Spleen (tissue), 11 donors: ENCODE measurements around the gene SETBP1. TPM values are rescaled to one million over a fixed set of nuclear protein-coding genes. Genes with fewer than 3 reads are reported as not detected.

Source experiments
- DNase-seq: peaks from one replicate; pipeline ENCODE4 v3.0.0-alpha.2; 2020
- H3K27ac ChIP-seq, 8 donors: fragments of 200-600 bp; sonication (generic) in 7 of 8; 1 replicate in 4 of 8; 2 replicates in 4 of 8; pipeline versions ENCODE4 v1.5.0 to v1.8.0; 2016 to 2021; ENCODE audit warnings: inconsistent platforms in 4 of 8, mild to moderate bottlenecking in 4 of 8, moderate library complexity in 1 of 8
- H3K27me3 ChIP-seq, 7 donors: fragments of 200-600 bp; sonication (generic) in 6 of 7; replicated peaks in 1 of 7; 1 replicate in 4 of 7; 2 replicates in 3 of 7; pipeline versions ENCODE4 v1.5.0 to v1.8.0; 2016 to 2021; ENCODE audit warnings: inconsistent platforms in 3 of 7, mild to moderate bottlenecking in 1 of 7
- H3K36me3 ChIP-seq, 6 donors: fragments of 200-600 bp; sonication (generic) in 5 of 6; 1 replicate in 4 of 6; 2 replicates in 2 of 6; pipeline versions ENCODE4 v1.5.0 to v1.8.0; 2016 to 2021; ENCODE audit warnings: inconsistent platforms in 2 of 6
- H3K4me1 ChIP-seq, 6 donors: fragments of 200-600 bp; sonication (generic) in 5 of 6; 1 replicate in 3 of 6; 2 replicates in 3 of 6; pipeline versions ENCODE4 v1.5.0 to v1.8.0; 2016 to 2021; ENCODE audit warnings: inconsistent platforms in 3 of 6
- H3K4me3 ChIP-seq, 8 donors: fragments of 200-600 bp; sonication (generic) in 7 of 8; 1 replicate in 4 of 8; 2 replicates in 4 of 8; pipeline versions ENCODE4 v1.5.0 to v1.8.0; 2016 to 2021; ENCODE audit warnings: inconsistent platforms in 4 of 8, mild to moderate bottlenecking in 4 of 8, moderate library complexity in 2 of 8
- H3K9me3 ChIP-seq, 8 donors: fragments of 200-600 bp; sonication (generic) in 7 of 8; 1 replicate in 4 of 8; 2 replicates in 4 of 8; pipeline versions ENCODE4 v1.5.0 to v1.8.0; 2016 to 2021; ENCODE audit warnings: inconsistent platforms in 4 of 8
- CTCF ChIP-seq, 11 experiments: fragments of 200-600 bp in 7 of 11; fragments of 450-650 bp in 4 of 11; sonication (generic) in 4 of 11; IDR thresholded peaks in 8 of 11; conservative IDR thresholded peaks in 3 of 11; 1 replicate in 7 of 11; 2 replicates in 4 of 11; pipeline versions ENCODE4 v1.4.0 to v1.8.0; 2016 to 2021; ENCODE audit warnings: antibody characterized with exemption in 11 of 11, inconsistent platforms in 4 of 11, mild to moderate bottlenecking in 1 of 11
- POLR2A ChIP-seq, 3 donors: fragments of 450-650 bp; IDR thresholded peaks; one replicate each; pipeline ENCODE4 v1.5.1; 2017; ENCODE audit warnings: antibody characterized with exemption in 3 of 3, mild to moderate bottlenecking in 1 of 3
- POLR2AphosphoS5 ChIP-seq, 3 donors: sonication (generic); formaldehyde crosslinking; IDR thresholded peaks; one replicate each; pipeline ENCODE4 v1.5.1; 2017; ENCODE audit warnings: antibody characterized with exemption in 3 of 3
- WGBS, 5 donors: extraction: QIAGEN DNeasy Blood & Tissue Kit in 3 of 5; methylation state at CpG; one replicate each; pipeline versions ENCODE4 v1.1.5 to v1.1.7; 2013 to 2018; 5-methylcytosine and 5-hydroxymethylcytosine counted together
- intact Hi-C: fragments of 100-400 bp; cut with DNase I; formaldehyde crosslinking; loops from one replicate; pipeline ENCODE4 v1.15.0; 2023; ENCODE audit warnings: low total_unique reads
- polyA plus RNA-seq, 3 donors: library from polyadenylated mRNA; stranded (reverse); fragments of 200-250 nt; gene quantifications; one replicate each; pipeline ENCODE4 v1.2.1, GENCODE V29; 2013
- total RNA-seq, 7 donors: library from RNA; depleted of rRNA in 3 of 7; stranded (reverse); fragments of >200 nt in 3 of 7; fragmentation: NEBNext Ultra II Directional in 4 of 7; extraction: Animal tissue kit (Norgen Biotek cat#: 25700) in 4 of 7; gene quantifications; one replicate each; pipeline versions ENCODE4 v1.1.0 to v1.2.1, GENCODE V29; 2016 to 2021
- donor health status: healthy with polysubstance abuse.
- donor health status: DM: no; HTN: no; CAD: no; lungs with moderate emphysema.
- donor health status: DM: no; HTN: no; CAD: no.
- donor health status: Bipolar disorder and iron deficiency.
- donor health status: healthy.
- donor health status: DM: no; HTN: no; CAD: no.
- donor health status: DM: yes; HTN: yes; CAD: no.

Gene SETBP1
- total and polyA plus RNA-seq, 10 donors = 2.0 to 50.7 (median 33.1) TPM

- Histone ChIP-seq H3K4me1 (peaks cover 0 to 33% (median 16%) of the 10 kb centered on the region in 6 donors), H3K27ac (no peak overlapping the region)
- 84 to 92% (median 88%) methylated on average over 5 of the region's 5 CpGs for WGBS, 5 donors
These were observed 233.3 kb downstream of the SETBP1 start for GRCh38 chr18:44914028-44914427.

GRCh38 chr18:44915213-44915612 lies 234.5 kb downstream of the SETBP1 start:
- TF ChIP-seq POLR2A (IDR thresholded peaks at IDR 0.05) (no peak), POLR2AphosphoS5 (IDR thresholded peaks at IDR 0.05) (no peak)
- Histone ChIP-seq H3K4me1 (peaks cover 0 to 21% (median 7%) of the 10 kb centered on the region in 6 donors), H3K36me3 (no peaks in the 10 kb centered on the region), H3K9me3 (no peaks in the 10 kb centered on the region), H3K4me3 (no peak overlapping the region), H3K27ac (no peak overlapping the region), H3K27me3 (no peaks in the 10 kb centered on the region)
- WGBS, 5 donors = 92 to 99% (median 95%) methylated on average over 2 of the region's 2 CpGs
- intact Hi-C loops = no loop called here
- DNase-seq = no peak

More at GRCh38 chr18:44914028-44914427, 233.3 kb downstream of the SETBP1 start:
- Histone ChIP-seq H3K9me3 (no peaks in the 10 kb centered on the region), H3K4me3 (no peak overlapping the region), H3K36me3 (no peaks in the 10 kb centered on the region), H3K27me3 (no peaks in the 10 kb centered on the region)
- DNase-seq = no peak
- intact Hi-C loops = no loop called here
- TF ChIP-seq POLR2AphosphoS5 (IDR thresholded peaks at IDR 0.05) (no peak), CTCF (IDR thresholded peaks at IDR 0.05 in 8 of 11, conservative IDR thresholded peaks at IDR 0.05 in 3 of 11) (no peak), POLR2A (IDR thresholded peaks at IDR 0.05) (no peak)

GRCh38 chr18:44915661-44916060 lies 235.0 kb downstream of the SETBP1 start:
- Histone ChIP-seq H3K4me3 (no peak overlapping the region), H3K27me3 (no peaks in the 10 kb centered on the region), H3K9me3 (no peaks in the 10 kb centered on the region), H3K36me3 (no peaks in the 10 kb centered on the region), H3K27ac (no peak overlapping the region), H3K4me1 (peaks cover 0 to 21% (median 7%) of the 10 kb centered on the region in 6 donors)
- WGBS, 5 donors = 85 to 94% (median 88%) methylated on average over 2 of the region's 2 CpGs
- DNase-seq = no peak
- TF ChIP-seq CTCF (IDR thresholded peaks at IDR 0.05 in 8 of 11, conservative IDR thresholded peaks at IDR 0.05 in 3 of 11) = no peak
- no peak for TF ChIP-seq POLR2AphosphoS5 (IDR thresholded peaks at IDR 0.05)
- no peak for TF ChIP-seq POLR2A (IDR thresholded peaks at IDR 0.05)
- intact Hi-C loops = no loop called here

- Histone ChIP-seq H3K27ac (no peak overlapping the region), H3K4me3 (no peak overlapping the region), H3K36me3 (no peaks in the 10 kb centered on the region), H3K27me3 (no peaks in the 10 kb centered on the region), H3K4me1 (peaks cover 0 to 14% (median 3%) of the 10 kb centered on the region in 6 donors), H3K9me3 (no peaks in the 10 kb centered on the region)
- no peak for DNase-seq
- intact Hi-C loops = no loop called here
- TF ChIP-seq CTCF (IDR thresholded peaks at IDR 0.05 in 8 of 11, conservative IDR thresholded peaks at IDR 0.05 in 3 of 11) (no peak), POLR2A (IDR thresholded peaks at IDR 0.05) (no peak), POLR2AphosphoS5 (IDR thresholded peaks at IDR 0.05) (no peak)
- WGBS, 5 donors = 87 to 91% (median 91%) methylated on average over 4 of the region's 4 CpGs
These were observed 235.9 kb downstream of the SETBP1 start for GRCh38 chr18:44916429-44917207.
